ENCODE results near the gene FSTL3. TPM values are rescaled to one million over a fixed set of nuclear protein-coding genes. Genes with fewer than 3 reads are reported as not detected.

Gene FSTL3
- total RNA-seq, 1 donor from 2014 or later: 2.4 TPM

DNA sequence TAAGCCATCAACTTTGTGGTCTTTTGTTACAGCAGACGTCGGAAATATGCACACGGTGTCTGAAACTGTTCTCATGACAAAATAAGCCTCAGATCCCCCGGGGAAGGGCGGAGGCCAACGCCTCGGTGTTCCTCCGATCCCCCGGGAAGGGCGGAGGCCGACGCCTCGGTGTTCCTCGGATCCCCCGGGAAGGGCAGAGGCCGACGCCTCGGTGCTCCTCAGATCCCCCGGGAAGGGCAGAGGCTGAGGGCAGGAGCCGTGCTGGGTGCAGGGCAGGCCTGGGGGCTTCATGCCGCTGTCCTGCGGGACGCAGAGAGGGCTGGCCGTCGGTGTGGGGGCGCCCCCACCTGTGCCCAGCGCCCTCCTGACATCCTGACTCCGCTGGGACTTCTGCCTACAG, 31.8 kb upstream of the FSTL3 start:
- no peak for TF ChIP-seq EZH2 (IDR thresholded peaks at IDR 0.05)
- TF ChIP-seq, protein P1, sequence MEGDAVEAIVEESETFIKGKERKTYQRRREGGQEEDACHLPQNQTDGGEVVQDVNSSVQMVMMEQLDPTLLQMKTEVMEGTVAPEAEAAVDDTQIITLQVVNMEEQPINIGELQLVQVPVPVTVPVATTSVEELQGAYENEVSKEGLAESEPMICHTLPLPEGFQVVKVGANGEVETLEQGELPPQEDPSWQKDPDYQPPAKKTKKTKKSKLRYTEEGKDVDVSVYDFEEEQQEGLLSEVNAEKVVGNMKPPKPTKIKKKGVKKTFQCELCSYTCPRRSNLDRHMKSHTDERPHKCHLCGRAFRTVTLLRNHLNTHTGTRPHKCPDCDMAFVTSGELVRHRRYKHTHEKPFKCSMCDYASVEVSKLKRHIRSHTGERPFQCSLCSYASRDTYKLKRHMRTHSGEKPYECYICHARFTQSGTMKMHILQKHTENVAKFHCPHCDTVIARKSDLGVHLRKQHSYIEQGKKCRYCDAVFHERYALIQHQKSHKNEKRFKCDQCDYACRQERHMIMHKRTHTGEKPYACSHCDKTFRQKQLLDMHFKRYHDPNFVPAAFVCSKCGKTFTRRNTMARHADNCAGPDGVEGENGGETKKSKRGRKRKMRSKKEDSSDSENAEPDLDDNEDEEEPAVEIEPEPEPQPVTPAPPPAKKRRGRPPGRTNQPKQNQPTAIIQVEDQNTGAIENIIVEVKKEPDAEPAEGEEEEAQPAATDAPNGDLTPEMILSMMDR (IDR thresholded peaks at IDR 0.05): no peak
- TF ChIP-seq EZH2phosphoT487 (IDR thresholded peaks at IDR 0.05): no peak
- DNase-seq (ENCODE audit: low spot score): no peak
- Mint-ChIP-seq H3K27me3 (ENCODE audit: insufficient read depth, low read depth) (peaks cover 5% of the 10 kb centered on the region), H3K4me3 (peak overlapping the region; percentile 53), H3K27ac (no peak overlapping the region), H3K4me1 (peaks cover under 1% of the 10 kb centered on the region), H3K9me3 (no peaks in the 10 kb centered on the region), H3K36me3 (peaks cover 3% of the 10 kb centered on the region)
- Histone ChIP-seq H3K79me2 (ENCODE audit: low read depth) (no peaks in the 10 kb centered on the region), H3K9ac (no peak overlapping the region), H3K27ac (no peak overlapping the region), H3K9me3 (ENCODE audit: low read depth) (no peaks in the 10 kb centered on the region), H3F3A (ENCODE audit: low read depth) (peaks cover 11% of the 10 kb centered on the region), H3K4me3 (no peak overlapping the region), H4K20me1 (ENCODE audit: low read depth) (peaks cover 21% of the 10 kb centered on the region), H3K4me1 (no peaks in the 10 kb centered on the region), H3K4me2 (no peak overlapping the region), H2AFZ (replicated peaks) (no peak overlapping the region), H3K27me3 (peaks cover 10% of the 10 kb centered on the region), H3K36me3 (no peaks in the 10 kb centered on the region)

DNA sequence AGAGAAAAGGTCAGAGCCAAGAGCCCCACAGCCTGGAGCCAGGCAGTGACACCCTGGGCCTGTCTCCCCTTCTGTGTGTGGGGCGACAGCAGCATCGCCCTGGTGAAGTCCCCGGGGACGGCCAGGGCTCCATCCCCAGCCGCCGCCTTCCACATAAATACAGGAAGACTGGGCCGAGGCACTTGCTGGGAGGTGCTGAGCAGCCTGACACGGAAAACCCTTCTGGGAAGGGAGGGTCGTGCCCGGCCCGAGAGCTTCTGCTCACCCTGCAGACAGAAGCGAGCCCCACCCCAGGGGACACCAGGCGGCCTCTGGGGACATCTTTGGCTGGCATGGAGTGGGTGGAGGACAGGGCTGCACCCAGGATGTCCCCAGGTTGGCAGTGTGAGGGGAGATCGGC, 31.4 kb upstream of the FSTL3 start:
- Histone ChIP-seq H3K4me2 (no peak overlapping the region), H3K36me3 (no peaks in the 10 kb centered on the region), H3K4me1 (no peaks in the 10 kb centered on the region), H3K79me2 (ENCODE audit: low read depth) (no peaks in the 10 kb centered on the region), H3K27me3 (peaks cover 7% of the 10 kb centered on the region), H3K9me3 (ENCODE audit: low read depth) (no peaks in the 10 kb centered on the region), H4K20me1 (ENCODE audit: low read depth) (peaks cover 21% of the 10 kb centered on the region), H3F3A (ENCODE audit: low read depth) (peaks cover 11% of the 10 kb centered on the region), H2AFZ (replicated peaks) (no peak overlapping the region), H3K4me3 (no peak overlapping the region), H3K9ac (no peak overlapping the region), H3K27ac (no peak overlapping the region)
- Mint-ChIP-seq H3K9me3 (no peaks in the 10 kb centered on the region), H3K36me3 (peaks cover 3% of the 10 kb centered on the region), H3K27me3 (ENCODE audit: insufficient read depth, low read depth) (peaks cover 4% of the 10 kb centered on the region), H3K27ac (no peak overlapping the region), H3K4me1 (no peaks in the 10 kb centered on the region), H3K4me3 (no peak overlapping the region)
- no peak for DNase-seq (ENCODE audit: low spot score)
- TF ChIP-seq, protein P1 (IDR thresholded peaks at IDR 0.05): no peak

- Histone ChIP-seq H3F3A (ENCODE audit: low read depth) (no peaks in the 10 kb centered on the region), H3K4me1 (no peaks in the 10 kb centered on the region), H2AFZ (replicated peaks) (no peak overlapping the region), H3K9me3 (ENCODE audit: low read depth) (no peaks in the 10 kb centered on the region), H3K4me2 (no peak overlapping the region), H4K20me1 (ENCODE audit: low read depth) (peaks cover 14% of the 10 kb centered on the region), H3K9ac (no peak overlapping the region), H3K79me2 (ENCODE audit: low read depth) (no peaks in the 10 kb centered on the region), H3K4me3 (no peak overlapping the region), H3K27ac (no peak overlapping the region), H3K36me3 (no peaks in the 10 kb centered on the region), H3K27me3 (no peaks in the 10 kb centered on the region)
- Mint-ChIP-seq H3K4me1 (no peaks in the 10 kb centered on the region), H3K27me3 (ENCODE audit: insufficient read depth, low read depth) (peaks cover 4% of the 10 kb centered on the region), H3K27ac (no peak overlapping the region), H3K4me3 (no peak overlapping the region), H3K36me3 (peaks cover 5% of the 10 kb centered on the region), H3K9me3 (no peaks in the 10 kb centered on the region)
- no peak for TF ChIP-seq EZH2phosphoT487 (IDR thresholded peaks at IDR 0.05)
- TF ChIP-seq, protein P1 (IDR thresholded peaks at IDR 0.05): no peak
- DNase-seq (ENCODE audit: low spot score): no peak
Observed at GRCh38 chr19:645912-646778, 30.0 kb upstream of the FSTL3 start.
